HL-60/S4 treated with phorbol 12-myristate 13-acetate at 8.2 ng/mL for 4 days and 3 days (cell line): ENCODE results near the gene NOB1.

ENCODE experiments used
- in situ Hi-C: fragments of 300-500 bp; cut with MboI; formaldehyde crosslinking; loops from 2 replicates; pipeline ENCODE4 v1.15.0; 2022; ENCODE audit warnings: low sequenced_read_pairs

The NOB1 gene

DNA sequence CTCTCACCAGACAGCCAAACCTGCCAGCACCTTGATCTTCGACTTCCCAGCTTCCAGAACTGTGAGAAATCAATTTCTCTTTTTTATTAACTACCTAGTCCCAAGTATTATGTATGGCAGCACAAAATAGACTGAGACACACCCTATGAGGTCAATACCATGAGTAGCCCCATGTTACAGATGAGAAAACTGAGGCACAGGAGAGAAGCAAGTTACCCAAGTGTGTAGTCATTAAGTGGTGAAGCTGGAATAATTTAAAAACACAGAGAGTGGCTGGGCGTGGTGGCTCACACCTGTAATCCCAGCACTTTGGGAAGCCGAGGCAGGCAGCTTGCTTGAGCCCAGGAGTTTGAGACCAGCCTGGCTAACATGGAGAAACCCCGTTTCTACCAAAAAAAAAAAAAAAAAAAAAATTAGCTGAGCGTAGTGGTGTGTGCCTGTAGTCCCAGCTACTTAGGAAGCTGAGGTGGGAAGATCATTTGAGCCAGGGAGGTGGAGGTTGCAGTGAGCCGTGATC, 33.2 kb downstream of the NOB1 start:
- in situ Hi-C loops, result no loop called here

DNA sequence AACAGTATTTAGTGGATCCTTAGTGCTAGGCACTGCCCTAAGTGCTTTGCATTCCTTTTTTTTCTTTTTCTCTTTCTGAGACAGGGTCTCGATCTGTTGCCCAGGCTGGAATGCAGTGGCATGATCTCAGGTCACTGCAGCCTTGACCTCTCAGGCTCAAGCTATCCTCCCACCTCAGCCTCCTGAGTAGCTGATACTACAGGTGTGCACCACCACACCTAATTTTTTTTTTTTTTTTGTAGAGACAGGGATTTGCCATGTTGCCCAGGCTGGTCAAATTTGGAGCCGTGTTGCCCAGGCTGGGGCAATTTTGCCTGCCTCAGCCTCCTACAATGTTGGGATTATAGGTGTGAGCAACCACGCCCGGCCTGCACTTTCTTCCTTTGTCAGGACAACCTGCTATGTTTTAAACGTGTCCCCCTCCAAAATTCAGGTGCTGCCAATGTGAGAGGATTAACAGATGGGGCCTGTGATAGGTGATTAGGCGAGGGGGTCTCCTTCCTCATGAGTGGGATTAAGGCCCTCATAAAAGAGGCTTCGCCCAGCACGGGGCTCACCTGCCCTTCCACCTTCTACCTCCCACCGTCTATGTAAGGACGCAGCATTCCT, 33.8 kb downstream of the NOB1 start:
- in situ Hi-C loops, result no loop called here

GRCh38 chr16:69718111-69718764, 36.5 kb downstream of the NOB1 start:
- in situ Hi-C loops, result no loop called here

DNA sequence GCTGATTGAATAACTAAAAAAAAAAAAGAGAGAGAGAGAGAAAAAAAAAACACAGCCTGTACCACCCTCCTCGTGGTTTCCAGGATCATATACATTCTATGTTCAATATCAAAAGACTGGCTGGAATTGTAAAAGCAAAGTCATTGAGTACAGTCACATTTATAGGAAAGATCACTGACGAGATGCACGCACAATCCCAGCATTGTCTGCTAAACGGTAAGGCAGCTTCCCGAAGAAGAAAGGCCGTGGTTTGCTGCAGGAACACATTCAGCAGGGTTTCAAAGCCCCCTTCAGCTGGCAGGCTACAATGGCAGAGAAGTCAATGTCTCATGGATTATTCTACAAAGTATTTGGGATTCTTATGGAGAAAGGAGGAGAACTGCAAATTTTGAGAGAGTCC, 37.7 kb downstream of the NOB1 start:
- in situ Hi-C loops, result no loop called here

GRCh38 chr16:69712914-69713581, 41.7 kb downstream of the NOB1 start:
- in situ Hi-C loops, result no loop called here

GRCh38 chr16:69712277-69712676, 42.4 kb downstream of the NOB1 start:
- in situ Hi-C loops, result no loop called here

- in situ Hi-C loops, result no loop called here
Measured at GRCh38 chr16:69711115-69711740, 43.5 kb downstream of the NOB1 start.

DNA sequence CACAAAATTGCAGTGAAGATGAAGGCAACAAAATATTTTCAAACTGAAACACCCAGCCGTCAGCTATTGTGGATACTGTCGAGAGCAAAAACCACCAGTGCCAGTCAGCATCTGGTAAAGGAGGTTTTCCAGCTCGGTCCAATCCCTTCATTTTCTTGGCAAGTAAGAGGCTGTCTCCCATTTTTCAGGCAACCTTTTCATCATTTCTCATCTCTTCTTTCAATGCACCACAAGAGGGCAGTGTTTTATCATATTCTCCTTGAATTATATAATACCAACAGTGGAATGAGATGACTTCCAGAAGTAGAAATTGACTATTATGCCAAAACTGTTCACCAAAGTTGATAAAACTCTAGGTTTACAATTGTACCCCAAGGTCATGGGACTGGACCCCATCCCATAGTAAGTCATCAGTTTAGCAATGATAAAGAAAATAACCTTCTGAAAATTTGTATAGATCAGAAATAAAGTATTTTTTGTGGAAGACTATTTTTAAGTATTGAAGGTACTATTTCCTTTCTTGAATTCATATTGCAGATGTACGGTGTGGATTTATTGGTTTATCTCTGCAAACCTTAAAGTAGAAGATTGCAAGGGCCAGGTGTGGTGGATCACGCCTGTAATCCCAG, 45.2 kb downstream of the NOB1 start:
- in situ Hi-C loops, result no loop called here

- in situ Hi-C loops, result no loop called here
Measured at GRCh38 chr16:69707920-69708683, 46.6 kb downstream of the NOB1 start.

GRCh38 chr16:69706975-69707340, 47.8 kb downstream of the NOB1 start:
- in situ Hi-C loops, result no loop called here

GRCh38 chr16:69706256-69706974, 48.3 kb downstream of the NOB1 start:
- in situ Hi-C loops, result no loop called here

DNA sequence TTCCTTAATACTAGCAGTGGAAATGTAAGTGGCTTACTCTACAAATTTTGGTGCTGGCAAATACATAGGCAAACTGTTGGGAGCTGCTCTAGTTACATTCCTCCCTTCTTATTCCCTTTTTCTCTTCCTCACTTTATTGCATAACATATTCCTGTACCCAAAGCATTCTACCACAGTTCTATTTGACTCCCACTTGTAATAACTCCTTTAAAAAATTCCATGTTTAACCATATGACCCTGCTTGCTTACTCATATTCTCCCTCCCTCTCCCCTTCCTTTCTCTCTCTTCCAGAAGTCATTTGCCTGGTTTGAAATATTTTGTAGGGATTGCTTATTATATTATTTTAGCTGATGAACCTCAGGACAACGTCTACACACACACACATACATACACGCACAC, 51.1 kb downstream of the NOB1 start:
- in situ Hi-C loops, result no loop called here

GRCh38 chr16:69701866-69702265, 52.9 kb downstream of the NOB1 start:
- in situ Hi-C loops, result no loop called here

DNA sequence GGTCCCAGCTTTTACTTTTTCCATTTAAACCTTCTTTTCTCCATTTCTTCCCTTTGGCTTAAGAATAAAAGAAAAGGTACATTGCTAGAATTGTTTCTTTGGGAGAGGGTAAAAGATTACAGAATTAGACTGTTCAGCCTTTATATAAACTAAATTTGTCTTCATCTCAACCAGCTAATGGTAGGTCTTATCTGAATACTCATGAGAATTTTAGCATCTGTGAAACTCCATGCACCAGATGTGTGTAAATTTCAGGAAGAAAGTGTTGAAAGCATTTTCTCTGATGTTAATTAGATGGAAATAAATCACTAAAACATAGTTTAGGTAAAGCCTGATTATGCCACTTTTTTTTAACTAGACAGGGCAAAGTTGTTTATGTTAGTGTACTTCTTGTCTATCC, 53.3 kb downstream of the NOB1 start:
- in situ Hi-C loops, result no loop called here

GRCh38 chr16:69699915-69700314, 54.8 kb downstream of the NOB1 start:
- in situ Hi-C loops, result no loop called here

GRCh38 chr16:69698404-69698803, 56.3 kb downstream of the NOB1 start:
- in situ Hi-C loops, result no loop called here

- in situ Hi-C loops, result no loop called here
Measured at GRCh38 chr16:69693916-69694315, 60.8 kb downstream of the NOB1 start.

GRCh38 chr16:69691980-69692911, 62.5 kb downstream of the NOB1 start:
- in situ Hi-C loops, result no loop called here
